CD8-positive, alpha-beta memory T cell (primary cell): ENCODE measurements around the gene CREG2. TPM values are rescaled to one million over a fixed set of nuclear protein-coding genes. Genes with fewer than 3 reads are reported as not detected.

Source experiments
- CTCF ChIA-PET: fragments of 350-600 bp; sonication (Branson Sonifier 250); formaldehyde crosslinking; loops from one replicate; lab custom pipeline; 2021; ENCODE audit warnings: antibody characterized with exemption; lab: Charles Lee
- POLR2A ChIA-PET: fragments of 350-600 bp; sonication (Branson Sonifier 250); formaldehyde crosslinking; loops from one replicate; lab custom pipeline; 2021; ENCODE audit warnings: antibody characterized with exemption; lab: Charles Lee
- DNase-seq, 5 donors: peaks; one replicate each; pipeline versions ENCODE4 v3.0.0 to v3.0.0-alpha.2; 2020 to 2022; ENCODE audit warnings: mixed read lengths in 1 of 5
- H3K27ac ChIP-seq: one replicate; pipeline ENCODE4 v1.7.0; 2013; ENCODE audit warnings: low read depth, mild to moderate bottlenecking, low read length, moderate library complexity
- H3K27me3 ChIP-seq: 2 replicates; pipeline ENCODE4 v1.7.0; 2013; ENCODE audit warnings: low read length, mild to moderate bottlenecking; ENCODE audit not compliant: insufficient read depth, poor library complexity, severe bottlenecking
- H3K36me3 ChIP-seq: 2 replicates; pipeline ENCODE4 v1.7.0; 2013; ENCODE audit warnings: mild to moderate bottlenecking, low read length, moderate library complexity; ENCODE audit not compliant: insufficient read depth
- H3K4me1 ChIP-seq: 2 replicates; pipeline ENCODE4 v1.7.0; 2013; ENCODE audit warnings: mild to moderate bottlenecking, low read length, moderate library complexity; ENCODE audit not compliant: insufficient read depth
- H3K4me3 ChIP-seq: 2 replicates; pipeline ENCODE4 v1.7.0; 2013; ENCODE audit warnings: mild to moderate bottlenecking, low read length
- H3K9me3 ChIP-seq: 2 replicates; pipeline ENCODE4 v1.7.0; 2013; ENCODE audit warnings: mild to moderate bottlenecking, low read length
- H3K27ac Mint-ChIP-seq, 8 donors: one replicate each; pipeline ENCODE4 v1.8.0; 2020 to 2021; ENCODE audit warnings: mixed read lengths in 8 of 8, mild to moderate bottlenecking in 6 of 8, inconsistent platforms in 3 of 8, moderate library complexity in 3 of 8
- H3K27me3 Mint-ChIP-seq, 2 donors: one replicate each; pipeline ENCODE4 v1.8.0; 2020 to 2021; ENCODE audit warnings: mixed read lengths in 2 of 2, mild to moderate bottlenecking in 1 of 2, moderate library complexity in 1 of 2
- H3K36me3 Mint-ChIP-seq, 3 donors: one replicate each; pipeline ENCODE4 v1.8.0; 2020 to 2021; ENCODE audit warnings: mixed read lengths in 3 of 3, inconsistent platforms in 1 of 3, mild to moderate bottlenecking in 1 of 3
- H3K4me1 Mint-ChIP-seq, 3 donors: one replicate each; pipeline ENCODE4 v1.8.0; 2020 to 2021; ENCODE audit warnings: mixed read lengths in 3 of 3, inconsistent platforms in 1 of 3, mild to moderate bottlenecking in 1 of 3
- H3K4me3 Mint-ChIP-seq, 7 donors: one replicate each; pipeline ENCODE4 v1.8.0; 2020 to 2021; ENCODE audit warnings: mixed read lengths in 7 of 7, mild to moderate bottlenecking in 6 of 7, moderate library complexity in 4 of 7, inconsistent platforms in 2 of 7
- H3K9me3 Mint-ChIP-seq, 5 donors: one replicate each; pipeline ENCODE4 v1.8.0; 2020 to 2022; ENCODE audit warnings: mixed read lengths in 5 of 5, mild to moderate bottlenecking in 3 of 5, moderate library complexity in 2 of 5, inconsistent platforms in 1 of 5
- polyA plus RNA-seq: library from polyadenylated mRNA; unstranded; fragments of 300-500 nt; fragmentation: Illumina TruSeq; gene quantifications from one replicate; pipeline ENCODE4 v1.2.3, GENCODE V29; 2021
- total RNA-seq, 2 experiments: library from RNA; stranded (reverse); gene quantifications; one replicate each; pipeline ENCODE4 v1.2.3, GENCODE V29; 2021

CREG2 gene
- total and polyA plus RNA-seq, 3 experiments from 2014 or later, result not detected

- DNase-seq, result no peak
- POLR2A ChIA-PET, result interaction anchor here (2.6 kb wide), 1 partner anchor 18 kb away, joined by 32 read pairs; no protein-coding TSS in a partner anchor
- peak overlapping the region in 7 of 8 donors; percentile 80 to 98 (median 92) for H3K27ac Mint-ChIP-seq
Observed at GRCh38 chr2:101310090-101310833, 77.0 kb downstream of the CREG2 start.

GRCh38 chr2:101308432-101309210, 78.7 kb downstream of the CREG2 start, which contains the start of gene RNF149:
Gene RNF149, minus strand, starts transcription at chr2:101308701. Its CDS starts 113 bp downstream, at chr2:101308588.
- H3K27ac Mint-ChIP-seq, result peak within 1 kb of the TSS; percentile 90 to 100 (median 99)
- H3K4me1 Mint-ChIP-seq, result peaks cover 71 to 85% (median 81%) of the 10 kb centered on the region in 3 donors
- peaks cover 6 to 45% (median 11%) of the 10 kb centered on the region in 3 donors for H3K36me3 Mint-ChIP-seq
- DNase-seq, result peak; percentile 87 to 94 (median 91)
- no peaks in the 10 kb centered on the region for H3K36me3 ChIP-seq
- H3K4me1 ChIP-seq, result peaks cover 74% of the 10 kb centered on the region
- no peaks in the 10 kb centered on the region for H3K27me3 ChIP-seq
- no peaks in the 10 kb centered on the region for H3K27me3 Mint-ChIP-seq
- POLR2A ChIA-PET, result interaction anchor here (0.7 to 2.6 kb wide), 14 partner anchors 17 to 744 kb away, joined by 3 to 32 read pairs (median 4); partner anchors contain the start of gene CNOT11
- H3K27ac ChIP-seq, result peak within 1 kb of the TSS; percentile 88
- CTCF ChIA-PET, result interaction anchor here (0.7 to 3.0 kb wide), 10 partner anchors 9 to 57 kb away, joined by 3 to 28 read pairs (median 4); partner anchors contain the start of gene CNOT11
- no peaks in the 10 kb centered on the region for H3K9me3 ChIP-seq
- peak within 1 kb of the TSS; percentile 85 for H3K4me3 ChIP-seq
- peak within 1 kb of the TSS; percentile 91 to 99 (median 98) for H3K4me3 Mint-ChIP-seq
- no peaks in the 10 kb centered on the region for H3K9me3 Mint-ChIP-seq

More at GRCh38 chr2:101310090-101310833, 77.0 kb downstream of the CREG2 start:
- no peaks in the 10 kb centered on the region for H3K9me3 ChIP-seq
- Mint-ChIP-seq H3K27me3 (no peaks in the 10 kb centered on the region), H3K36me3 (peaks cover 6 to 31% (median 7%) of the 10 kb centered on the region in 3 donors), H3K9me3 (no peaks in the 10 kb centered on the region), H3K4me1 (peaks cover 58 to 70% (median 65%) of the 10 kb centered on the region in 3 donors), H3K4me3 (peak overlapping the region; percentile 29 to 99 (median 69))
- CTCF ChIA-PET, result interaction anchor here (1.2 to 3.0 kb wide), 3 partner anchors 11 to 31 kb away, joined by 3 to 28 read pairs (median 9); no protein-coding TSS in a partner anchor
- H3K4me3 ChIP-seq, result no peak overlapping the region
- no peaks in the 10 kb centered on the region for H3K36me3 ChIP-seq
- H3K4me1 ChIP-seq, result peaks cover 58% of the 10 kb centered on the region
- H3K27ac ChIP-seq, result no peak overlapping the region
- H3K27me3 ChIP-seq, result no peaks in the 10 kb centered on the region

DNA sequence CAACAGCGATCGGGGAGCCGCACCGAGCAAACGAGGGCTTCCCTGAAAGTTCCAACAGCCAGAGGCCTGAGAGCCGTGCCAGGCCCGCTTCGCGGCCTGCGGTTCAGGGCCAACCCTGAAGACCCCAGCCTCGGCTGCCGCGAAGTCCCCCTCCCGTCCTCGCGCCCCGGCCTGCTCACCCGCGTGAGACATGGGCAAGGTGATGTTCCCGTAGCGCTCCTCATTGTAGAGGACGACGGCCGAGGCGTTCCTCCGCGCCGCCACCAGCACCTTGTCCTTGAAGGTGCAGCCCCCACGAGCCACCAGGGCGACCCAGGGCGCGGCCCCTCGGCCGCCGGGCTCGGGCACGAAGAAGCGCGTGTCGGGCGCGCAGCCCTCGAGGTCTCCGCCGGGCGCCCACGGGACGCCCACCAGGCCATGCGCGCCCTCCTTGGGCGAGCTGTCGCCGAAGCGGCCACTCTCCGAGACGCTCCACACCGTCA, 79.3 kb downstream of the CREG2 start:
- Histone ChIP-seq H3K9me3 (no peaks in the 10 kb centered on the region), H3K36me3 (no peaks in the 10 kb centered on the region), H3K4me1 (peaks cover 75% of the 10 kb centered on the region), H3K4me3 (peak overlapping the region; percentile 85), H3K27me3 (no peaks in the 10 kb centered on the region), H3K27ac (peak overlapping the region; percentile 88)
- peak overlapping the region; percentile 90 to 100 (median 99) for H3K27ac Mint-ChIP-seq
- H3K9me3 Mint-ChIP-seq, result no peaks in the 10 kb centered on the region
- POLR2A ChIA-PET, result interaction anchor here (0.8 to 2.6 kb wide), 5 partner anchors 21 to 728 kb away, joined by 3 to 32 read pairs (median 5); partner anchors contain the start of gene CNOT11
- DNase-seq, result peak in 3 of 5 donors; percentile 18 to 53 (median 21)
- CTCF ChIA-PET, result interaction anchor here (0.7 to 3.0 kb wide), 8 partner anchors 8 to 56 kb away, joined by 3 to 28 read pairs (median 4); no protein-coding TSS in a partner anchor
- H3K4me3 Mint-ChIP-seq, result peak overlapping the region; percentile 91 to 99 (median 98)
- peaks cover 70 to 84% (median 82%) of the 10 kb centered on the region in 3 donors for H3K4me1 Mint-ChIP-seq
- no peaks in the 10 kb centered on the region for H3K27me3 Mint-ChIP-seq
- H3K36me3 Mint-ChIP-seq, result peaks cover 6 to 46% (median 11%) of the 10 kb centered on the region in 3 donors

DNA sequence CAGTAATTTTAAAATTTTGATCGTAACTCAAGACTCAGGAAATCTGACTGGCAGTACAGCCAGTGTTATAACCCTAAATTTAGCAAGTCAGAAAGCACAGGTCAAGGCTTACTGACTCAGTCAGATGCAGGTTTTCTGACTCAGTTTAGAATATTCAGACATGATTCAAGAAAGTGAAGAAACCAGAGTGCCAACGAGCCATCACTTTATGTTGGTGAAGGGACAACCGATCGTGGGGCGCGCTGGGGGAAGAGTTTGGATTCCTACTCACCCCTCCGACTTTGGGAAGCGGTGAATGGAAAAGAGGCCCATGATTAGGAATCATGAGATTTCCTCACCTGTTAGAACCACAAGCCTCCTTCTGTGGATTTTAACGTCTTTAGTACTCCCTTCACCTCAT, 79.8 kb downstream of the CREG2 start:
- H3K27ac ChIP-seq, result peak overlapping the region; percentile 88
- Mint-ChIP-seq H3K4me1 (peaks cover 70 to 84% (median 82%) of the 10 kb centered on the region in 3 donors), H3K27ac (peak overlapping the region; percentile 90 to 100 (median 99)), H3K36me3 (peaks cover 6 to 49% (median 12%) of the 10 kb centered on the region in 3 donors), H3K27me3 (no peaks in the 10 kb centered on the region), H3K9me3 (peaks cover 0 to under 1% (median 0%) of the 10 kb centered on the region in 5 donors), H3K4me3 (peak overlapping the region; percentile 91 to 99 (median 98))
- ChIA-PET CTCF (interaction anchor here (2.6 to 3.0 kb wide), 2 partner anchors 23 to 34 kb away, joined by 8 to 28 read pairs; no protein-coding TSS in a partner anchor), POLR2A (interaction anchor here (1.3 to 1.4 kb wide), 3 partner anchors 21 to 55 kb away, joined by 3 to 8 read pairs (median 4); no protein-coding TSS in a partner anchor)
- no peaks in the 10 kb centered on the region for H3K27me3 ChIP-seq
- peaks cover 75% of the 10 kb centered on the region for H3K4me1 ChIP-seq
- no peak for DNase-seq
- H3K4me3 ChIP-seq, result peak overlapping the region; percentile 85
- H3K36me3 ChIP-seq, result no peaks in the 10 kb centered on the region
- no peaks in the 10 kb centered on the region for H3K9me3 ChIP-seq

DNA sequence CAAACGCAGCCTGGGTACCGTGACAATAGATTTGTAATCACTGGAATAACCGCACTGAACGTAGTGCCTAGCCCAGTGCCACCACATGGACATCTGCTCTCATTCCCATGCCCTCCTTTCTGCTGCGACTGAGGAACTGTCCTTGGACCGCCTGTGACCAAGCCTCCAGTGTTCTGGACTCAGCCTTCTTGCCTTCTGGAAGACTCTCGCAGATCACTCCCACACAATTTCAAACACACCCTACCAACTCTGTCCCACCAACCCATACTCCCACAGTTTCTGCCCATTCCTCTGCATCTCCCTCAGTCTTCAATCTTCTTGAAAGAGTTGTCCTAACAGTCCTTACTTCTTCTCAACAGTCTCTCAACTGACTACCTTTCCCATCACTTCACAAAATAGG, 80.9 kb downstream of the CREG2 start:
- ChIA-PET POLR2A (interaction anchor here (1.3 to 1.6 kb wide), 3 partner anchors 22 to 53 kb away, joined by 3 to 17 read pairs (median 8); partner anchors contain the start of gene CNOT11), CTCF (interaction anchor here (1.1 to 2.6 kb wide), 3 partner anchors 24 to 54 kb away, joined by 3 to 8 read pairs (median 5); no protein-coding TSS in a partner anchor)
- Mint-ChIP-seq H3K4me3 (peak overlapping the region; percentile 91 to 99 (median 98)), H3K36me3 (peaks cover 6 to 59% (median 13%) of the 10 kb centered on the region in 3 donors), H3K4me1 (peaks cover 70 to 84% (median 82%) of the 10 kb centered on the region in 3 donors), H3K27ac (peak overlapping the region; percentile 90 to 100 (median 99)), H3K27me3 (no peaks in the 10 kb centered on the region), H3K9me3 (peaks cover 0 to 1% (median 0%) of the 10 kb centered on the region in 5 donors)
- Histone ChIP-seq H3K9me3 (no peaks in the 10 kb centered on the region), H3K27ac (peak overlapping the region; percentile 88), H3K4me1 (peaks cover 75% of the 10 kb centered on the region), H3K27me3 (no peaks in the 10 kb centered on the region), H3K4me3 (peak overlapping the region; percentile 85), H3K36me3 (no peaks in the 10 kb centered on the region)
- no peak for DNase-seq

DNA sequence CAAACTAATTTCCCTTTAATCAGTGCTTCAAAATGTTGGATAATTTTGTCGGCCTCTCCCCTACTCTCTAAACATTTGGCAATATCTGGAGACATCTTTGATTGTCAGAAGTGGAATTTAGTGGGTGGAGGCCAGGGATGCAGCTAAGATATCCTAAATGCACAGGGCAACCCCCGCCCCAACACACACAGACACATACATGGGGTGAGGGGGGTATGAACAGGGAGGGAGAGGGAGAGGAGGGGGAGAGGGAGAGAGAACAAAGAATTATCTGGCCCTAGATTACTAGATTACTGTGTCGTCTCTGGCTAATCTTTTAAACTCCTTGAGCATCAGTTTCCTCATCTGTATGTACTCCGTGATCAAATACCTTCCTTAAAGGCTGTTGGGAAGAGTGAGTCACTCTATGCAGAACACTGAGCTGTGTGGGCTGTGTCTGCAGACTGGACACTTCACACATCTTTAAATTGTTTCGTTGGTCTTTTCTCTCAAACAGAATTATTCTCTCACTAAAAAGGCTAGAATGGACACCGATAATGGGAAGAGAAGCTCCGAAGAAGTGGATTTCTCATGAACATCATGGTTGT, 81.7 kb downstream of the CREG2 start:
- Mint-ChIP-seq H3K27me3 (no peaks in the 10 kb centered on the region), H3K27ac (peak overlapping the region; percentile 90 to 100 (median 99)), H3K9me3 (peaks cover 0 to 1% (median 0%) of the 10 kb centered on the region in 5 donors), H3K4me1 (peaks cover 69 to 84% (median 82%) of the 10 kb centered on the region in 3 donors), H3K4me3 (peak overlapping the region; percentile 91 to 99 (median 98)), H3K36me3 (peaks cover 6 to 65% (median 13%) of the 10 kb centered on the region in 3 donors)
- Histone ChIP-seq H3K4me1 (peaks cover 75% of the 10 kb centered on the region), H3K36me3 (no peaks in the 10 kb centered on the region), H3K27ac (peak overlapping the region; percentile 3), H3K4me3 (peak overlapping the region; percentile 85), H3K9me3 (no peaks in the 10 kb centered on the region), H3K27me3 (no peaks in the 10 kb centered on the region)
- ChIA-PET CTCF (interaction anchor here (1.1 to 2.6 kb wide), 4 partner anchors 24 to 54 kb away, joined by 3 to 8 read pairs (median 4); no protein-coding TSS in a partner anchor), POLR2A (interaction anchor here (0.7 to 1.6 kb wide), 2 partner anchors 52 to 510 kb away, joined by 4 to 17 read pairs; partner anchors contain the start of gene CNOT11)
- DNase-seq, result no peak
